SK-N-SH (cell line): ENCODE data around the gene SERPINB13. TPM values are rescaled to one million over a fixed set of nuclear protein-coding genes. Genes with fewer than 3 reads are reported as not detected.

Source experiments
- CTCF ChIA-PET: fragments of 300-600, 350-600 bp; formaldehyde crosslinking; extraction: SDS; loops from one replicate; lab custom pipeline; 2021; lab: Yijun Ruan, JAX
- POLR2A ChIA-PET: fragments of 350-600 bp; sonication (Branson Sonifier 250); formaldehyde crosslinking; extraction: SDS; loops from one replicate; lab custom pipeline; 2020; ENCODE audit warnings: antibody characterized with exemption, inconsistent platforms; lab: Yijun Ruan, JAX
- DNase-seq: peaks from one replicate; pipeline ENCODE4 v3.0.0; 2012
- H2AFZ ChIP-seq: fragments of 200-600 bp; sonication (generic); 2 replicates; pipeline ENCODE4 v1.8.1; 2016; ENCODE audit warnings: antibody characterized with exemption, mild to moderate bottlenecking, low read depth
- H3F3A ChIP-seq: fragments of 200-600 bp; sonication (generic); replicated peaks from 2 replicates; pipeline ENCODE3; 2016; ENCODE audit warnings: antibody characterized with exemption, mild to moderate bottlenecking; ENCODE audit not compliant: insufficient read depth
- H3K27ac ChIP-seq, 2 experiments: fragments of 200-500 bp in 1 of 2; fragments of 200-600 bp in 1 of 2; sonication (Bioruptor generic) in 1 of 2; sonication (generic), shearing (Covaris generic) in 1 of 2; 2 replicates each; pipeline versions ENCODE4 v1.5.1 to v1.6.1; 2014 to 2016; ENCODE audit warnings: low read depth in 2 of 2, inconsistent platforms in 1 of 2, low read length in 1 of 2, mild to moderate bottlenecking in 1 of 2, mixed read lengths in 1 of 2
- H3K27me3 ChIP-seq: fragments of 200-600 bp; sonication (generic), shearing (Covaris generic); 2 replicates; pipeline ENCODE4 v1.6.1; 2016; ENCODE audit warnings: mixed run types; ENCODE audit not compliant: insufficient read depth
- H3K36me3 ChIP-seq, 2 experiments: fragments of 200-500 bp in 1 of 2; fragments of 200-600 bp in 1 of 2; sonication (Bioruptor generic) in 1 of 2; sonication (generic) in 1 of 2; replicated peaks in 1 of 2; 2 replicates each; pipeline versions ENCODE3 to v1.5.1; 2014 to 2016; ENCODE audit warnings: low read length in 1 of 2, mild to moderate bottlenecking in 1 of 2; ENCODE audit not compliant: insufficient read depth in 2 of 2, control insufficient read depth in 1 of 2
- H3K4me1 ChIP-seq, 2 experiments: fragments of 200-500 bp in 1 of 2; fragments of 200-600 bp in 1 of 2; sonication (Bioruptor generic) in 1 of 2; sonication (generic), shearing (Covaris generic) in 1 of 2; 2 replicates each; pipeline versions ENCODE4 v1.5.1 to v1.6.1; 2014 to 2016; ENCODE audit warnings: low read depth in 1 of 2, low read length in 1 of 2, mixed run types in 1 of 2; ENCODE audit not compliant: insufficient read depth in 2 of 2, control insufficient read depth in 1 of 2
- H3K4me2 ChIP-seq: fragments of 200-600 bp; sonication (generic), shearing (Covaris generic); 2 replicates; pipeline ENCODE4 v1.6.1; 2017; ENCODE audit warnings: mixed run types
- H3K4me3 ChIP-seq, 2 experiments: fragments of 200-500 bp in 1 of 2; fragments of 200-600 bp in 1 of 2; sonication (Bioruptor generic) in 1 of 2; sonication (generic), shearing (Covaris generic) in 1 of 2; 2 replicates each; pipeline versions ENCODE4 v1.5.1 to v1.8.1; 2014 to 2016; ENCODE audit warnings: low read depth in 2 of 2, inconsistent platforms in 1 of 2, low read length in 1 of 2, mild to moderate bottlenecking in 1 of 2, mixed read lengths in 1 of 2, moderate library complexity in 1 of 2
- H3K79me2 ChIP-seq: fragments of 200-600 bp; sonication (generic); 2 replicates; pipeline ENCODE4 v1.8.1; 2017; ENCODE audit warnings: mild to moderate bottlenecking; ENCODE audit not compliant: insufficient read depth
- H3K9ac ChIP-seq: fragments of 200-600 bp; sonication (generic); 2 replicates; pipeline ENCODE4 v1.6.1; 2017; ENCODE audit warnings: mixed run types
- H3K9me2 ChIP-seq: fragments of 200-600 bp; sonication (generic); 2 replicates; pipeline ENCODE4 v1.6.1; 2017; ENCODE audit warnings: mixed run types
- H3K9me3 ChIP-seq: fragments of 200-600 bp; sonication (generic); 2 replicates; pipeline ENCODE4 v1.6.1; 2017; ENCODE audit warnings: mixed run types, mild to moderate bottlenecking, moderate library complexity
- H4K20me1 ChIP-seq: fragments of 200-600 bp; sonication (generic); 2 replicates; pipeline ENCODE4 v1.6.1; 2017; ENCODE audit warnings: mild to moderate bottlenecking, mixed run types; ENCODE audit not compliant: insufficient read depth
- ELF1 ChIP-seq: IDR thresholded peaks from 2 replicates; pipeline ENCODE4 v1.4.0; 2012
- EP300 ChIP-seq, 2 experiments: IDR thresholded peaks; 2 replicates each; pipeline versions ENCODE4 v1.4.0 to v1.6.1; 2012; ENCODE audit warnings: borderline replicate concordance in 1 of 2, low read depth in 1 of 2, low read length in 1 of 2
- FOSL2 ChIP-seq: IDR thresholded peaks from 2 replicates; pipeline ENCODE4 v1.4.0; 2012; ENCODE audit warnings: low read depth, mild to moderate bottlenecking, moderate library complexity, borderline replicate concordance
- FOXJ3 ChIP-seq: sonication (generic); formaldehyde crosslinking; IDR thresholded peaks from 2 replicates; pipeline ENCODE4 v1.5.1; 2020; ENCODE audit warnings: mild to moderate bottlenecking, missing genetic modification reagents
- FOXM1 ChIP-seq: IDR thresholded peaks from 2 replicates; pipeline ENCODE4 v1.4.0; 2012; ENCODE audit warnings: low read depth, mild to moderate bottlenecking
- GATA2 ChIP-seq: sonication (generic); formaldehyde crosslinking; IDR thresholded peaks from 2 replicates; pipeline ENCODE4 v1.5.0; 2020; ENCODE audit warnings: mild to moderate bottlenecking, missing genetic modification reagents
- JUND ChIP-seq: IDR thresholded peaks from 2 replicates; pipeline ENCODE4 v1.4.0; 2012
- MAX ChIP-seq: IDR thresholded peaks from 2 replicates; pipeline ENCODE4 v1.4.0; 2012; ENCODE audit warnings: low read depth
- MEF2A ChIP-seq: IDR thresholded peaks from 2 replicates; pipeline ENCODE4 v1.4.0; 2012; ENCODE audit warnings: low read depth, borderline replicate concordance
- PBX3 ChIP-seq: IDR thresholded peaks from 2 replicates; pipeline ENCODE4; 2012
- POLR2AphosphoS5 ChIP-seq: IDR thresholded peaks from 2 replicates; pipeline ENCODE4 v1.6.1; 2012; ENCODE audit warnings: low read depth, low read length
- RCOR1 ChIP-seq: fragments of 150-350 bp; IDR thresholded peaks from 2 replicates; pipeline ENCODE4 v1.6.1; 2017; ENCODE audit warnings: antibody characterized with exemption, low read length
- REST ChIP-seq: IDR thresholded peaks from 2 replicates; pipeline ENCODE4 v1.6.1; 2012; ENCODE audit warnings: mild to moderate bottlenecking, low read depth, low read length, moderate library complexity
- SIN3A ChIP-seq: IDR thresholded peaks from 2 replicates; pipeline ENCODE4 v1.6.1; 2012; ENCODE audit warnings: low read depth, mild to moderate bottlenecking, low read length, moderate library complexity, borderline replicate concordance
- TCF12 ChIP-seq: IDR thresholded peaks from 2 replicates; pipeline ENCODE4 v1.4.0; 2012
- TEAD4 ChIP-seq: IDR thresholded peaks from 2 replicates; pipeline ENCODE4 v1.4.0; 2012; ENCODE audit warnings: mild to moderate bottlenecking, borderline replicate concordance; ENCODE audit not compliant: insufficient read depth
- USF1 ChIP-seq: IDR thresholded peaks from 2 replicates; pipeline ENCODE4 v1.4.0; 2012; ENCODE audit warnings: low read depth, borderline replicate concordance
- YY1 ChIP-seq: IDR thresholded peaks from 2 replicates; pipeline ENCODE4 v1.4.0; 2012; ENCODE audit warnings: low read depth, mild to moderate bottlenecking
- WGBS: methylation state at CpG from one replicate; pipeline ENCODE4 v1.1.6; 2017; ENCODE audit warnings: low lambda C conversion rate; 5-methylcytosine and 5-hydroxymethylcytosine counted together
- polyA plus RNA-seq, 3 experiments: library from polyadenylated mRNA; depleted of rRNA; stranded (reverse); fragments of >200 nt; gene quantifications; 2 replicates each; pipeline ENCODE4 v1.2.3, GENCODE V29; 2012

The SERPINB13 gene
- polyA plus RNA-seq, 1 of the 3 experiments (the other 2 are of a cell fraction) = not detected

GRCh38 chr18:63619661-63620060 lies 32.5 kb downstream of the SERPINB13 start (continued):
- TF ChIP-seq MAX (no peak), ELF1 (no peak), JUND (no peak), SIN3A (no peak), TEAD4 (no peak)

- Histone ChIP-seq H3K79me2 (no peaks in the 10 kb centered on the region), H3K27me3 (no peaks in the 10 kb centered on the region), H3K4me2 (no peak overlapping the region), H2AFZ (no peak overlapping the region), H4K20me1 (no peaks in the 10 kb centered on the region), H3K4me1 (no peaks in the 10 kb centered on the region), H3K9me3 (peaks cover 7% of the 10 kb centered on the region), H3K9ac (no peak overlapping the region), H3K36me3 (peaks cover 0 to 2% of the 10 kb centered on the region in 2 experiments), H3F3A (no peaks in the 10 kb centered on the region), H3K27ac (no peak overlapping the region), H3K9me2 (no peaks in the 10 kb centered on the region), H3K4me3 (no peak overlapping the region)
- 4% methylated on average over 3 of the region's 3 CpGs for WGBS
- no peak for TF ChIP-seq TCF12
- TF ChIP-seq ELF1 = no peak
- no peak for TF ChIP-seq MEF2A
- TF ChIP-seq FOSL2 = no peak
- TF ChIP-seq RCOR1 = no peak
- TF ChIP-seq GATA2 (CRISPR knock-in tag) = no peak
- TF ChIP-seq YY1 = no peak
- no peak for TF ChIP-seq PBX3
- POLR2A ChIA-PET = no interaction called here
- CTCF ChIA-PET = no interaction called here
- no peak for DNase-seq
Observed at GRCh38 chr18:63624863-63625262, 37.7 kb downstream of the SERPINB13 start.

GRCh38 chr18:63626431-63626830 lies 39.3 kb downstream of the SERPINB13 start:
- H2AFZ ChIP-seq = no peak overlapping the region
- CTCF ChIA-PET = no interaction called here
- no peak overlapping the region for H3K4me2 ChIP-seq
- no peaks in the 10 kb centered on the region for H3K4me1 ChIP-seq
- no peaks in the 10 kb centered on the region for H4K20me1 ChIP-seq
- no peaks in the 10 kb centered on the region for H3K27me3 ChIP-seq
- H3K36me3 ChIP-seq = peaks cover 0 to 2% of the 10 kb centered on the region in 2 experiments
- H3K9me3 ChIP-seq = peaks cover 7% of the 10 kb centered on the region
- H3K79me2 ChIP-seq = no peaks in the 10 kb centered on the region
- POLR2A ChIA-PET = no interaction called here
- H3K9me2 ChIP-seq = no peaks in the 10 kb centered on the region
- H3F3A ChIP-seq = no peaks in the 10 kb centered on the region
- DNase-seq = no peak
- H3K4me3 ChIP-seq = no peak overlapping the region
- H3K27ac ChIP-seq = no peak overlapping the region
- H3K9ac ChIP-seq = no peak overlapping the region
- 4% methylated on average over 4 of the region's 4 CpGs for WGBS
- TF ChIP-seq EP300 (IDR thresholded peaks at IDR 0.05; ENCODE audit: borderline replicate concordance in 1 of 2, low read depth in 1 of 2, low read length in 1 of 2) (no peak), TEAD4 (no peak), TCF12 (no peak), REST (no peak), PBX3 (no peak), POLR2AphosphoS5 (no peak), FOXJ3 (CRISPR knock-in tag) (no peak), YY1 (no peak), MAX (no peak), FOXM1 (no peak), GATA2 (CRISPR knock-in tag) (no peak), USF1 (no peak)
